PC-3 (cell line): Measurements from ENCODE around the gene ZBTB45. TPM values are rescaled to one million over a fixed set of nuclear protein-coding genes. Genes with fewer than 3 reads are reported as not detected.
A peak's percentile ranks its signal among the peaks of the same experiment; 100 is the strongest.

Source experiments
- ATAC-seq: fragments of 200-7000 bp; cut with Tn5 transposase; 2 replicates; pipeline ENCODE4 v1.9.1; 2020; ENCODE audit warnings: mild to moderate bottlenecking, moderate library complexity
- BruUV-seq: library from RNA; stranded (reverse); fragments of 400-500 nt; replicated peaks from 2 replicates; lab custom pipeline; 2021; lab: Mats Ljungman, UMichigan
- CTCF ChIA-PET: fragments of 300-600 bp; sonication (Branson Sonifier 250); formaldehyde crosslinking; loops from one replicate; lab custom pipeline; 2022; ENCODE audit warnings: antibody characterized with exemption; lab: Charles Lee
- POLR2A ChIA-PET: fragments of 300-600 bp; sonication (Branson Sonifier 250); formaldehyde crosslinking; loops from one replicate; lab custom pipeline; 2022; ENCODE audit warnings: antibody characterized with exemption; ENCODE audit not compliant: unreplicated experiment; lab: Charles Lee
- DNase-seq: peaks from one replicate; pipeline ENCODE4 v3.0.0-alpha.2; 2015
- H2AFZ ChIP-seq: fragments of 300-600 bp; sonication (generic); 2 replicates; pipeline ENCODE4 v1.6.0; 2016; ENCODE audit warnings: antibody characterized with exemption, low read length
- H3F3A ChIP-seq: fragments of 300-600 bp; sonication (generic); one replicate; pipeline ENCODE4 v1.6.0; 2017; ENCODE audit warnings: antibody characterized with exemption, low read length, control low read depth, mild to moderate bottlenecking; ENCODE audit not compliant: unreplicated experiment
- H3K27ac ChIP-seq: fragments of 300-600 bp; sonication (generic); 2 replicates; pipeline ENCODE4 v1.5.1; 2016; ENCODE audit warnings: mild to moderate bottlenecking, low read length
- H3K27me3 ChIP-seq: fragments of 300-600 bp; sonication (generic); 2 replicates; pipeline ENCODE4 v1.6.1; 2016; ENCODE audit warnings: low read length, mixed read lengths
- H3K36me3 ChIP-seq: fragments of 300-600 bp; sonication (generic); 2 replicates; pipeline ENCODE4 v1.6.1; 2016; ENCODE audit warnings: low read depth, mixed run types, low read length, mixed read lengths
- H3K4me1 ChIP-seq: fragments of 300-600 bp; sonication (generic); 2 replicates; pipeline ENCODE4 v1.5.1; 2016; ENCODE audit warnings: low read length; ENCODE audit not compliant: insufficient read depth
- H3K4me2 ChIP-seq: fragments of 300-600 bp; sonication (generic); 2 replicates; pipeline ENCODE4 v1.6.0; 2016; ENCODE audit warnings: low read length
- H3K4me3 ChIP-seq: fragments of 300-600 bp; sonication (generic); 2 replicates; pipeline ENCODE4 v1.5.1; 2016; ENCODE audit warnings: mild to moderate bottlenecking, low read length, mixed read lengths
- H3K79me2 ChIP-seq: fragments of 300-600 bp; sonication (generic); 2 replicates; pipeline ENCODE4 v1.6.1; 2017; ENCODE audit warnings: low read length, mixed read lengths
- H3K9ac ChIP-seq: fragments of 300-600 bp; sonication (generic); 2 replicates; pipeline ENCODE4 v1.6.0; 2016; ENCODE audit warnings: mild to moderate bottlenecking, low read length
- H3K9me2 ChIP-seq: fragments of 300-600 bp; sonication (generic); replicated peaks from 2 replicates; pipeline ENCODE4 v1.6.1; 2016; ENCODE audit warnings: mixed run types, low read length, mixed read lengths
- H3K9me3 ChIP-seq: fragments of 300-600 bp; sonication (generic); 2 replicates; pipeline ENCODE4 v1.6.1; 2016; ENCODE audit warnings: low read length, mixed read lengths
- H4K20me1 ChIP-seq: fragments of 300-600 bp; sonication (generic); 2 replicates; pipeline ENCODE4 v1.6.1; 2016; ENCODE audit warnings: low read length, mixed read lengths
- EZH2 ChIP-seq: fragments of 300-600 bp; sonication (generic); IDR thresholded peaks from one replicate; pipeline ENCODE4 v1.6.1; 2017; ENCODE audit warnings: antibody characterized with exemption, mild to moderate bottlenecking, low read length; ENCODE audit not compliant: unreplicated experiment
- EZH2phosphoT487 ChIP-seq: fragments of 300-600 bp; sonication (generic); IDR thresholded peaks from 2 replicates; pipeline ENCODE4 v1.6.1; 2018; ENCODE audit warnings: mild to moderate bottlenecking, antibody characterized with exemption, low read length, borderline replicate concordance
- intact Hi-C: fragments of 100-400 bp; cut with micrococcal nuclease; formaldehyde crosslinking; loops from 2 replicates; pipeline ENCODE4 v1.9.0; 2023
- total RNA-seq: library from RNA; depleted of rRNA; stranded (reverse); fragments of >200 nt; gene quantifications from 2 replicates; pipeline ENCODE4 v1.2.3, GENCODE V29; 2014
- TF ChIP-seq, protein P1 (sequence below): fragments of 300-600 bp; sonication (generic); conservative IDR thresholded peaks from 2 replicates; pipeline ENCODE4 v1.5.1; 2017; ENCODE audit warnings: antibody characterized with exemption, low read depth, mild to moderate bottlenecking, low read length

ZBTB45 gene
- total RNA-seq, 1 experiment from 2014 or later = 14.0 TPM

DNA sequence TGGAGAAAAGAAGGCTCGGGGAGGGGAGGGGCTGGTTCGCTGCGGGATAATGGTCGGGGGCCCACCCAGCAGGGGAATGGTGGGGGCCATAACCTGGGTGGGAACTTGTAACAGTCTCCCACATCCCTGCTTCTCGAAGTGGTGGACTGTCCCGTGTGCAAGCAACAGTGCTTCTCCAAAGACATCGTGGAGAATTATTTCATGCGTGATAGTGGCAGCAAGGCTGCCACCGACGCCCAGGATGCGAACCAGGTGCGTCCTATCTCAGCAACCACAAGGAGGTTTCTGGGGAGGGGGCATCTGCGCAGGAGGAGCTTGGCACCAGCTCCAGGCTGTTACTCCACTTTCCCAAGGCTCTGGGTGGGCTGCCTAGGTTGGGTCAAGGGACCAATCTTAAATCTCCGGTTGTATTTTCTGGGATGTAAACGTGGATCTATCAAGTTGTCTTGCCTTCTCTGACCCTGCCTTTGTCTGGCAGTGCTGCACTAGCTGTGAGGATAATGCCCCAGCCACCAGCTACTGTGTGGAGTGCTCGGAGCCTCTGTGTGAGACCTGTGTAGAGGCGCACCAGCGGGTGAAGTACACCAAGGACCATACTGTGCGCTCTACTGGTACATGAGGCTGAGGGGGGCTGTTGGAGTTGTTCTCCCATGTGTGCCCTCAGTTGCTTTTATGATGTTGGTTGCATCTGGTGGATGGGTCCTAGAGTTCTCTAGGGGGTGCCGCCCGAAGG lies 25.8 kb upstream of the ZBTB45 start:
- H3K4me1 ChIP-seq = peaks cover 13% of the 10 kb centered on the region
- peak overlapping the region; percentile 95 for H3K4me2 ChIP-seq
- intact Hi-C loops = no loop called here
- no peaks in the 10 kb centered on the region for H3K9me3 ChIP-seq
- DNase-seq (no peak), ATAC-seq (no peak)
- POLR2A ChIA-PET = no interaction called here
- no peak overlapping the region for H3K27ac ChIP-seq
- H3K9ac ChIP-seq = peak overlapping the region; percentile 89
- no peaks in the 10 kb centered on the region for H3K9me2 ChIP-seq
- H3K79me2 ChIP-seq = peaks cover 55% of the 10 kb centered on the region
- TF ChIP-seq EZH2 (no peak), EZH2phosphoT487 (no peak)
- TF ChIP-seq, protein P1, sequence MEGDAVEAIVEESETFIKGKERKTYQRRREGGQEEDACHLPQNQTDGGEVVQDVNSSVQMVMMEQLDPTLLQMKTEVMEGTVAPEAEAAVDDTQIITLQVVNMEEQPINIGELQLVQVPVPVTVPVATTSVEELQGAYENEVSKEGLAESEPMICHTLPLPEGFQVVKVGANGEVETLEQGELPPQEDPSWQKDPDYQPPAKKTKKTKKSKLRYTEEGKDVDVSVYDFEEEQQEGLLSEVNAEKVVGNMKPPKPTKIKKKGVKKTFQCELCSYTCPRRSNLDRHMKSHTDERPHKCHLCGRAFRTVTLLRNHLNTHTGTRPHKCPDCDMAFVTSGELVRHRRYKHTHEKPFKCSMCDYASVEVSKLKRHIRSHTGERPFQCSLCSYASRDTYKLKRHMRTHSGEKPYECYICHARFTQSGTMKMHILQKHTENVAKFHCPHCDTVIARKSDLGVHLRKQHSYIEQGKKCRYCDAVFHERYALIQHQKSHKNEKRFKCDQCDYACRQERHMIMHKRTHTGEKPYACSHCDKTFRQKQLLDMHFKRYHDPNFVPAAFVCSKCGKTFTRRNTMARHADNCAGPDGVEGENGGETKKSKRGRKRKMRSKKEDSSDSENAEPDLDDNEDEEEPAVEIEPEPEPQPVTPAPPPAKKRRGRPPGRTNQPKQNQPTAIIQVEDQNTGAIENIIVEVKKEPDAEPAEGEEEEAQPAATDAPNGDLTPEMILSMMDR = no peak
- H3K36me3 ChIP-seq = peaks cover 53% of the 10 kb centered on the region
- H3F3A ChIP-seq = peaks cover 5% of the 10 kb centered on the region
- peaks cover 56% of the 10 kb centered on the region for H4K20me1 ChIP-seq
- TSS peak; percentile 48 for BruUV-seq
- no peaks in the 10 kb centered on the region for H3K27me3 ChIP-seq
- CTCF ChIA-PET = no interaction called here
- H2AFZ ChIP-seq = no peak overlapping the region
- H3K4me3 ChIP-seq = peak overlapping the region; percentile 92

DNA sequence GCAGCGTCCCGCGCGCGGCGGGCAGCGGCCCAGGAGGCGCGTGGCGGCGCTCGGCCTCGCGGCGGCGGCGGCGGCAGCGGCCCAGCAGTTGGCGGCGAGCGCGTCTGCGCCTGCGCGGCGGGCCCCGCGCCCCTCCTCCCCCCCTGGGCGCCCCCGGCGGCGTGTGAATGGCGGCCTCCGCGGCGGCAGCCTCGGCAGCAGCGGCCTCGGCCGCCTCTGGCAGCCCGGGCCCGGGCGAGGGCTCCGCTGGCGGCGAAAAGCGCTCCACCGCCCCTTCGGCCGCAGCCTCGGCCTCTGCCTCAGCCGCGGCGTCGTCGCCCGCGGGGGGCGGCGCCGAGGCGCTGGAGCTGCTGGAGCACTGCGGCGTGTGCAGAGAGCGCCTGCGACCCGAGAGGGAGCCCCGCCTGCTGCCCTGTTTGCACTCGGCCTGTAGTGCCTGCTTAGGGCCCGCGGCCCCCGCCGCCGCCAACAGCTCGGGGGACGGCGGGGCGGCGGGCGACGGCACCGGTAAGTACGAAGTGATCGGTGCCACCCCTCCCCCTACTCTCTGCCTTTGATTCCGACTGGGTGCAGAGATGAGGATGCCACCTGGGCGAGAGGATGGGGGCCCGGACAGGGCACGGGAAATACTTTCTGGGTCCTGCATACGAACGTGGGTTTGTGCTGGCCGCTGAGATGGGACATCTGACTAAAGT lies 25.1 kb upstream of the ZBTB45 start:
- H3K27ac ChIP-seq = peak overlapping the region; percentile 88
- peak overlapping the region; percentile 95 for H3K4me2 ChIP-seq
- intact Hi-C loops = loop anchor here (1.0 kb wide), 2 partner anchors 11 to 157 kb away; partner anchors contain the start of genes CHMP2A and RPS5
- peaks cover 46% of the 10 kb centered on the region for H3K36me3 ChIP-seq
- ATAC-seq (peak; percentile 19), DNase-seq (peak; percentile 55)
- BruUV-seq = no TSS peak
- H3K79me2 ChIP-seq = peaks cover 51% of the 10 kb centered on the region
- TF ChIP-seq EZH2 (no peak), EZH2phosphoT487 (no peak)
- TF ChIP-seq, protein P1 = no peak
- no peaks in the 10 kb centered on the region for H3K9me3 ChIP-seq
- ChIA-PET CTCF (no interaction called here), POLR2A (interaction anchor here (0.6 to 1.2 kb wide), 4 partner anchors 10 to 27 kb away, joined by 3 to 14 read pairs (median 6); partner anchors contain the start of genes CHMP2A and ZBTB45)
- H2AFZ ChIP-seq = no peak overlapping the region
- H3K9me2 ChIP-seq = no peaks in the 10 kb centered on the region
- peak overlapping the region; percentile 89 for H3K9ac ChIP-seq
- no peaks in the 10 kb centered on the region for H3K27me3 ChIP-seq
- peaks cover 49% of the 10 kb centered on the region for H4K20me1 ChIP-seq
- peak overlapping the region; percentile 92 for H3K4me3 ChIP-seq
- H3F3A ChIP-seq = peaks cover 5% of the 10 kb centered on the region
- H3K4me1 ChIP-seq = peaks cover 13% of the 10 kb centered on the region
